Measurements from ENCODE around the gene CPLANE1.

- no peak for TF ChIP-seq CTCF (IDR thresholded peaks at IDR 0.05)
- no peak for TF ChIP-seq POLR2A (IDR thresholded peaks at IDR 0.05)
Measured at GRCh38 chr5:37116359-37116758, 132.8 kb downstream of the CPLANE1 start.
